ENCODE data around the gene ARHGDIG.

Gene ARHGDIG

GRCh38 chr16:301950-302349 is 21.6 kb downstream of the ARHGDIG start:
- peaks cover 16% of the 10 kb centered on the region for H3K36me3 Mint-ChIP-seq (ENCODE audit: low read depth)
- H3K4me3 Mint-ChIP-seq: no peak overlapping the region
- H3K27me3 Mint-ChIP-seq (ENCODE audit: low read depth): no peaks in the 10 kb centered on the region
- TF ChIP-seq CTCF (IDR thresholded peaks at IDR 0.05; ENCODE audit: unreplicated experiment in 3 of 3): no peak
- H3K9me3 Mint-ChIP-seq: no peaks in the 10 kb centered on the region
- peaks cover 5% of the 10 kb centered on the region for H3K4me1 Mint-ChIP-seq
- no peak overlapping the region for H3K27ac Mint-ChIP-seq

- peaks cover 5% of the 10 kb centered on the region for H3K4me1 Mint-ChIP-seq
- peaks cover 16% of the 10 kb centered on the region for H3K36me3 Mint-ChIP-seq (ENCODE audit: low read depth)
- H3K4me3 Mint-ChIP-seq: no peak overlapping the region
- H3K27ac Mint-ChIP-seq: no peak overlapping the region
- no peaks in the 10 kb centered on the region for H3K9me3 Mint-ChIP-seq
- no peak for TF ChIP-seq CTCF (IDR thresholded peaks at IDR 0.05; ENCODE audit: unreplicated experiment in 3 of 3)
- no peaks in the 10 kb centered on the region for H3K27me3 Mint-ChIP-seq (ENCODE audit: low read depth)
These were observed 23.5 kb downstream of the ARHGDIG start for GRCh38 chr16:303760-304505.

- TF ChIP-seq CTCF (IDR thresholded peaks at IDR 0.05; ENCODE audit: unreplicated experiment in 3 of 3): no peak
- Mint-ChIP-seq H3K4me3 (no peak overlapping the region), H3K4me1 (peaks cover 5% of the 10 kb centered on the region), H3K27ac (peak overlapping the region in 1 of 3 experiments; percentile 52), H3K9me3 (no peaks in the 10 kb centered on the region), H3K36me3 (ENCODE audit: low read depth) (peaks cover 16% of the 10 kb centered on the region), H3K27me3 (ENCODE audit: low read depth) (no peaks in the 10 kb centered on the region)
These were observed 25.7 kb downstream of the ARHGDIG start for GRCh38 chr16:305916-306626.

GRCh38 chr16:306911-307370 is 26.6 kb downstream of the ARHGDIG start:
- no peak overlapping the region for H3K4me3 Mint-ChIP-seq
- no peak overlapping the region for H3K27ac Mint-ChIP-seq
- peaks cover 17% of the 10 kb centered on the region for H3K36me3 Mint-ChIP-seq (ENCODE audit: low read depth)
- no peaks in the 10 kb centered on the region for H3K27me3 Mint-ChIP-seq (ENCODE audit: low read depth)
- TF ChIP-seq CTCF (IDR thresholded peaks at IDR 0.05; ENCODE audit: unreplicated experiment in 3 of 3): no peak
- H3K4me1 Mint-ChIP-seq: peaks cover 5% of the 10 kb centered on the region
- no peaks in the 10 kb centered on the region for H3K9me3 Mint-ChIP-seq

GRCh38 chr16:307691-308312 is 27.4 kb downstream of the ARHGDIG start:
- H3K27ac Mint-ChIP-seq: no peak overlapping the region
- TF ChIP-seq CTCF (IDR thresholded peaks at IDR 0.05; ENCODE audit: unreplicated experiment in 3 of 3): no peak
- no peaks in the 10 kb centered on the region for H3K9me3 Mint-ChIP-seq
- no peak overlapping the region for H3K4me3 Mint-ChIP-seq
- peaks cover 5% of the 10 kb centered on the region for H3K4me1 Mint-ChIP-seq
- H3K36me3 Mint-ChIP-seq (ENCODE audit: low read depth): peaks cover 22% of the 10 kb centered on the region
- no peaks in the 10 kb centered on the region for H3K27me3 Mint-ChIP-seq (ENCODE audit: low read depth)

Data from nephron (organoid).